Spleen (tissue), 7 donors: ENCODE measurements around the gene MPPE1.

Experiments
- POLR2A ChIP-seq, 3 donors: fragments of 450-650 bp; IDR thresholded peaks; one replicate each; pipeline ENCODE4 v1.5.1; 2017; ENCODE audit warnings: antibody characterized with exemption in 3 of 3, mild to moderate bottlenecking in 1 of 3
- TF ChIP-seq, protein P1 (sequence below), 11 experiments: fragments of 200-600 bp in 7 of 11; fragments of 450-650 bp in 4 of 11; sonication (generic) in 4 of 11; IDR thresholded peaks in 8 of 11; conservative IDR thresholded peaks in 3 of 11; 1 replicate in 7 of 11; 2 replicates in 4 of 11; pipeline versions ENCODE4 v1.4.0 to v1.8.0; 2016 to 2021; ENCODE audit warnings: antibody characterized with exemption in 11 of 11, inconsistent platforms in 4 of 11, mild to moderate bottlenecking in 1 of 11
- donor health status: DM: no; HTN: no; CAD: no; lungs with moderate emphysema.
- donor health status: DM: no; HTN: no; CAD: no.
- donor health status: DM: no; HTN: no; CAD: no.

DNA sequence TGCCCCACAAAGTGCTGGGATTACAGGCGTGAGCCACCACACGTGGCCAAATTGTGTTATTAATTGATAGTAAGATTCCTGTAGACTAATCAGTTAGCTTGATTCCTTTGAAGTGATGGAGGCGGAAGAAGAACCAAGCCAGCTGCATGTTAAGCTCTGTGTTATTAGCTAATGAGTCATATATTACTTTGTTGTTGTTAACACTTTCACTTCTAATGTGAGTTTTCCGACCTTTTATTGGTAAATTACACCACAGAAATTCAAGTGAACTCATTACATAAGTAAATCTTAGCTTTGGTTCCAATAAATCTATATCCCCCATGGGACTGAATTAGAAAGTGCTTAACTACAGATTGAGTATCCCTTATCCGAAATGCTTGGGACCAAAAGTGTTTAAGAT is 36.6 kb downstream of the MPPE1 start:
- TF ChIP-seq POLR2A (IDR thresholded peaks at IDR 0.05) = no peak
- TF ChIP-seq, protein P1, sequence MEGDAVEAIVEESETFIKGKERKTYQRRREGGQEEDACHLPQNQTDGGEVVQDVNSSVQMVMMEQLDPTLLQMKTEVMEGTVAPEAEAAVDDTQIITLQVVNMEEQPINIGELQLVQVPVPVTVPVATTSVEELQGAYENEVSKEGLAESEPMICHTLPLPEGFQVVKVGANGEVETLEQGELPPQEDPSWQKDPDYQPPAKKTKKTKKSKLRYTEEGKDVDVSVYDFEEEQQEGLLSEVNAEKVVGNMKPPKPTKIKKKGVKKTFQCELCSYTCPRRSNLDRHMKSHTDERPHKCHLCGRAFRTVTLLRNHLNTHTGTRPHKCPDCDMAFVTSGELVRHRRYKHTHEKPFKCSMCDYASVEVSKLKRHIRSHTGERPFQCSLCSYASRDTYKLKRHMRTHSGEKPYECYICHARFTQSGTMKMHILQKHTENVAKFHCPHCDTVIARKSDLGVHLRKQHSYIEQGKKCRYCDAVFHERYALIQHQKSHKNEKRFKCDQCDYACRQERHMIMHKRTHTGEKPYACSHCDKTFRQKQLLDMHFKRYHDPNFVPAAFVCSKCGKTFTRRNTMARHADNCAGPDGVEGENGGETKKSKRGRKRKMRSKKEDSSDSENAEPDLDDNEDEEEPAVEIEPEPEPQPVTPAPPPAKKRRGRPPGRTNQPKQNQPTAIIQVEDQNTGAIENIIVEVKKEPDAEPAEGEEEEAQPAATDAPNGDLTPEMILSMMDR (IDR thresholded peaks at IDR 0.05 in 8 of 11, conservative IDR thresholded peaks at IDR 0.05 in 3 of 11) = no peak
